Measurements from ENCODE around the gene ATXN10.

Gene ATXN10

DNA sequence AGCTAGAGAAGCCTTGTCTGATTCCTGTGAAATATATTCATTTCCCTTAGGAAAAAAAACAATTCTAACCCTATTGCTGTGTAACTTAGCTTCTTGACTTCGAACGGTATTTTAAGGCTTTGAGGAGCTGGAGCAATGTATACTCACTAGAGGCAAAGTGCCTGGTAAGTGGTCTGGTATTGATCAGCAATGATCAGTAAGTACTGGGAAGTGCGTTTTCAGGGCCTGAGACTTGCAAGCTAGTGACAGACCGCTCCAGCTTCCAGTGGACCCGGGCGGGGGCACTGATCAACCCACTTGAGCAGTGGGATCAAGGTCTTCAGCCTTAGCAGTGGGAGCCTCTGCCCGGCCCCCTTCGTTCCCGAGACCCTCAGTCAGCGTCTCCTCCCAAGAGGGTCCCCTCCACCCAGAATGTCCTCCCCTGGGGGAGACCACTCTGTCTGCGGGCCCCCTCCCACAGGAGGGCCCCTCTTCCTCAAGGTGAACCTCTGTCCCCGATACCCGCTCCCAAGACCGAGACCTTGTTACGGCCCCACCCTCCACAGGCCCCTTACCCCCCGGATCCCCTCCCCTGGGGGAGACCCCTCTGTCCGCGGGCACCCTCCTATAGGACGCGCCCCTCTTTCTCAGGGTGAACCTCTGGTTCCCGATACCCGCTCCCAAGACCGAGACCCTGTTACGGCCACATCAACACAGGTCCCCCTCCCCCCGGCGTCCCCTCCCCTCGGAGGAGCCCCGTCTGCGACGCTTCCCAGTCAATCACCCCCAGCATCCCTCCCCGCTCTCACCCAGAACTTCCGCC, 452 bp upstream of the ATXN10 start:
- ChIA-PET CTCF (no interaction called here), POLR2A (interaction anchor here (0.6 to 1.6 kb wide), 5 partner anchors 8 to 86 kb away, joined by 3 to 7 read pairs (median 4); no protein-coding TSS in a partner anchor)
- TF ChIP-seq, protein P1, sequence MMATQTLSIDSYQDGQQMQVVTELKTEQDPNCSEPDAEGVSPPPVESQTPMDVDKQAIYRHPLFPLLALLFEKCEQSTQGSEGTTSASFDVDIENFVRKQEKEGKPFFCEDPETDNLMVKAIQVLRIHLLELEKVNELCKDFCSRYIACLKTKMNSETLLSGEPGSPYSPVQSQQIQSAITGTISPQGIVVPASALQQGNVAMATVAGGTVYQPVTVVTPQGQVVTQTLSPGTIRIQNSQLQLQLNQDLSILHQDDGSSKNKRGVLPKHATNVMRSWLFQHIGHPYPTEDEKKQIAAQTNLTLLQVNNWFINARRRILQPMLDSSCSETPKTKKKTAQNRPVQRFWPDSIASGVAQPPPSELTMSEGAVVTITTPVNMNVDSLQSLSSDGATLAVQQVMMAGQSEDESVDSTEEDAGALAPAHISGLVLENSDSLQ (IDR thresholded peaks at IDR 0.05), result peak; percentile 94
- TF ChIP-seq FOXA1 (IDR thresholded peaks at IDR 0.05), result no peak
- peak; percentile 13 for DNase-seq (ENCODE audit: extremely low spot score)

DNA sequence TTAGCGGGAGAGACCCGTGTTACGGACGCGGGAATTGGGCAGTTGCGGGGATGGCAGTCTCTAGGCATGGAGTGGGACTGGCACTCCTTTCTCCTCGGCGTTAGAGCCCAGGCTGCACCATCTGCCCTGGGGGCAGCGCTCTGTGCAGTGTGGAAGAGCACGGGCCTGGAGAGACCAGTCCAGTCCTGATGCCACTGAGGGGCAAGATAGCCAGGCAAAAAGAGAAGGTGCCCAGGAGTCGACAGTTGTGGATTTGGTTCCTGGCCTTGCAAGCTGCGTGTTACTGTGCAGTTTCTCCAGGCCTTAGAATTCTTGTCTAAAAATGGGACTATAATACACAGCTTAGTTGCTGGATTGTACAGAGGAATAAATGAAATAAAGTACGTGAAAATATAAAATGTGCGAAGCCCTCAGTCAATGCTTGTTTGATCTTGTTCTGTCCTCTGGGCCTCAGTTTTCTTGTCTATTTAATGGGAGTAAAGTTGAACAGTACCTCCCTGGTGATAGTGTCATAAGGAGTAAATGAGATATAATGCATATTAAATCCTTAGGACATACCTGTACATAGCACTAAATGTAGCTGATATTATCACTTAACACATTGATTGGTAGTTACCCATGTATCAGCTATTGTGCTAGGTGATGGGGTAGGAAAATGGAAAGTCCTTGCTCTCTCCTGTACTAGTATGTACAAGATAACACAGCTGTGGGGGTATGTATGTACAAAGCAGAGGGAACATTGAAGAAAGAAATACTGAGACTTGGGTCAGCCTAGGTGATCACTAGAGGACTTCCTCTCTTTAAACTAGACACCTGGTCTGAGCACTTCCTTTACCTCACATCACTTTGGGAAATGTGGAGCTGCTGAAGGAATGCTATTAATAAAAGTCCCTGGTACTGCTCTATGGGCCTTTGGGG, 1.2 kb downstream of the ATXN10 start:
- ChIA-PET CTCF (interaction anchor here (0.6 to 0.7 kb wide), 2 partner anchors 9 to 59 kb away, joined by 3 read pairs; no protein-coding TSS in a partner anchor), POLR2A (interaction anchor here (0.8 kb wide), 1 partner anchor 9 kb away, joined by 3 read pairs; no protein-coding TSS in a partner anchor)
- TF ChIP-seq CTBP1 (IDR thresholded peaks at IDR 0.05; ENCODE audit: borderline replicate concordance), result no peak
- TF ChIP-seq ZNF384 (IDR thresholded peaks at IDR 0.05), result no peak
- TF ChIP-seq NFRKB (IDR thresholded peaks at IDR 0.05), result no peak
- no peak for TF ChIP-seq ELF4 (IDR thresholded peaks at IDR 0.05)
- TF ChIP-seq FOXK2 (IDR thresholded peaks at IDR 0.05), result no peak
- TF ChIP-seq SUZ12 (IDR thresholded peaks at IDR 0.05), result no peak
- no peak for TF ChIP-seq TARDBP (IDR thresholded peaks at IDR 0.05)
- peak; percentile 17 for DNase-seq (ENCODE audit: extremely low spot score)

DNA sequence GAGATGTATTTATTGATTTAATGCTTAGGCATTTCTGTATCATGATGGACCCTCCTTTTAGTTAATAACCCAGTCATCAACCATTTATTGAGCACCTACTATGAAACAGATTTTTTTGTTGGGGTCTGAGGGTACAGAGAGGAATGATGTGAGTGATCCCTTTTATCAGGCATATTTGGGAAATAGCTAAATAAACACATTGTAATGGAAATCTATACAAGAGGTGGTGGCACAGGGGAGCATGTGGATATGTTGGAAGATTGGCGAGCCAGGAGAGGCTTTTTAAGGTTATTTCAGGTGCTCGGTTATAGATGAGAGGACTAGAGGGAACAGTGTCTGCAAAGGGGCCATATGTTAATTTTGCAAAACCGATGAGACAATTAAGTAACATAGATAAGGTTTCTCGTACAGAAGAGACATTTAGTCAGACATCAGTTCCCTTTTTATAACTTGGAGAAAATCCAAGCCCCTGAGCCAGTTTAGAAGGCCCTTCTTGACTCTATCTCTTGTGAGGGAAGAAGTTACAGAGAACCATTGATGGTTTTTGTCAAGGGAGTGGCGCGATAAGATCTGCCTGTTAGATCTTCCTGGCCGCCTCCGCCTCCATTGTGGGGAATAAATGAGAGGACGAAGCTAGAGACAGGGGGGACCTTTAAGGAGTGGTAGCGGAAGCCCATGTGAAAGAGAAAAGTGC, 2.0 kb downstream of the ATXN10 start:
- TF ChIP-seq ELF4 (IDR thresholded peaks at IDR 0.05) (no peak), FOXA1 (IDR thresholded peaks at IDR 0.05) (no peak)
- DNase-seq (ENCODE audit: extremely low spot score), result no peak
- CTCF ChIA-PET, result no interaction called here
- POLR2A ChIA-PET, result interaction anchor here (0.8 kb wide), 1 partner anchor 8 kb away, joined by 3 read pairs; no protein-coding TSS in a partner anchor

- TF ChIP-seq NFRKB (IDR thresholded peaks at IDR 0.05) (no peak), HDGF (IDR thresholded peaks at IDR 0.05; ENCODE audit: borderline replicate concordance) (no peak), BHLHE40 (IDR thresholded peaks at IDR 0.05; ENCODE audit: borderline replicate concordance) (no peak), ARNT (IDR thresholded peaks at IDR 0.05) (no peak), ELF4 (IDR thresholded peaks at IDR 0.05) (no peak), FOXA1 (IDR thresholded peaks at IDR 0.05) (no peak), FOXM1 (IDR thresholded peaks at IDR 0.05; ENCODE audit: borderline replicate concordance) (no peak), SUZ12 (IDR thresholded peaks at IDR 0.05) (no peak), L3MBTL2 (conservative IDR thresholded peaks at IDR 0.05) (no peak), ZNF384 (IDR thresholded peaks at IDR 0.05) (no peak), SP1 (IDR thresholded peaks at IDR 0.05) (no peak)
- TF ChIP-seq, protein P1 (IDR thresholded peaks at IDR 0.05), result no peak
- ChIA-PET POLR2A (no interaction called here), CTCF (no interaction called here)
- DNase-seq (ENCODE audit: extremely low spot score), result no peak
Observed at GRCh38 chr22:45676024-45676423, 4.4 kb downstream of the ATXN10 start.

- TF ChIP-seq LEF1 (IDR thresholded peaks at IDR 0.05; ENCODE audit: borderline replicate concordance), result no peak
- TF ChIP-seq FOXK2 (IDR thresholded peaks at IDR 0.05), result no peak
- TF ChIP-seq HDGF (IDR thresholded peaks at IDR 0.05; ENCODE audit: borderline replicate concordance), result no peak
- no peak for TF ChIP-seq L3MBTL2 (conservative IDR thresholded peaks at IDR 0.05)
- TF ChIP-seq SP1 (IDR thresholded peaks at IDR 0.05), result no peak
- TF ChIP-seq, protein P1 (IDR thresholded peaks at IDR 0.05), result no peak
- no peak for TF ChIP-seq TARDBP (IDR thresholded peaks at IDR 0.05)
- no peak for TF ChIP-seq ZNF384 (IDR thresholded peaks at IDR 0.05)
- no peak for TF ChIP-seq CTBP1 (IDR thresholded peaks at IDR 0.05; ENCODE audit: borderline replicate concordance)
- no peak for TF ChIP-seq FOXA1 (IDR thresholded peaks at IDR 0.05)
- TF ChIP-seq FOXM1 (IDR thresholded peaks at IDR 0.05; ENCODE audit: borderline replicate concordance), result no peak
- no peak for TF ChIP-seq ELF4 (IDR thresholded peaks at IDR 0.05)
- no peak for TF ChIP-seq SUZ12 (IDR thresholded peaks at IDR 0.05)
- CTCF ChIA-PET, result interaction anchor here (0.7 kb wide), 1 partner anchor 65 kb away, joined by 4 read pairs; no protein-coding TSS in a partner anchor
- POLR2A ChIA-PET, result no interaction called here
- DNase-seq (ENCODE audit: extremely low spot score), result no peak
Observed at GRCh38 chr22:45677063-45677462, 5.4 kb downstream of the ATXN10 start.
